Measurements from ENCODE around the gene MAST1.
"Not testable (repeated sequence)": the region's sequence is repeated elsewhere in the genome, so short reads cannot be mapped to it uniquely, and the experiment has no call there.

The MAST1 gene

GRCh38 chr19:12912571-12912970 is 74.3 kb downstream of the MAST1 start:
- peak; percentile 75 for DNase-seq

GRCh38 chr19:12913011-12913561 is 74.8 kb downstream of the MAST1 start:
- peak; percentile 98 for DNase-seq

GRCh38 chr19:12913851-12914690 is 75.8 kb downstream of the MAST1 start:
- DNase-seq: no peak

GRCh38 chr19:12915860-12916259 is 77.5 kb downstream of the MAST1 start:
- not testable (repeated sequence) for DNase-seq

- no peak for DNase-seq
Measured at GRCh38 chr19:12918253-12918652, 79.9 kb downstream of the MAST1 start.

- no peak for DNase-seq
Measured at GRCh38 chr19:12921047-12921446, 82.7 kb downstream of the MAST1 start.

GRCh38 chr19:12922959-12923358 is 84.6 kb downstream of the MAST1 start:
- no peak for DNase-seq

Measured in COR-L47 (cell line).